Stimulated activated naive CD8-positive, alpha-beta T cell treated with anti-CD3 and anti-CD28 coated beads, Interleukin-15, Interleukin-2, amounts not matched to agents 100 ng/mL and 50 ng/mL, for 24 hours (primary cell): ENCODE results near the gene PTS.
A peak's percentile ranks its signal among the peaks of the same experiment; 100 is the strongest.

Experiments used
- H3K27ac Mint-ChIP-seq: one replicate; pipeline ENCODE4 v1.8.0; 2021; ENCODE audit warnings: mild to moderate bottlenecking, mixed read lengths
- H3K27me3 Mint-ChIP-seq: one replicate; pipeline ENCODE4 v1.8.0; 2021; ENCODE audit warnings: mixed read lengths
- H3K36me3 Mint-ChIP-seq: one replicate; pipeline ENCODE4 v1.8.0; 2021; ENCODE audit warnings: low read depth, mixed read lengths
- H3K4me1 Mint-ChIP-seq: one replicate; pipeline ENCODE4 v1.8.0; 2021; ENCODE audit warnings: low read depth, mixed read lengths
- H3K4me3 Mint-ChIP-seq: one replicate; pipeline ENCODE4 v1.8.0; 2021; ENCODE audit warnings: mild to moderate bottlenecking, mixed read lengths
- H3K9me3 Mint-ChIP-seq: one replicate; pipeline ENCODE4 v1.8.0; 2021; ENCODE audit warnings: mixed read lengths

The PTS gene

DNA sequence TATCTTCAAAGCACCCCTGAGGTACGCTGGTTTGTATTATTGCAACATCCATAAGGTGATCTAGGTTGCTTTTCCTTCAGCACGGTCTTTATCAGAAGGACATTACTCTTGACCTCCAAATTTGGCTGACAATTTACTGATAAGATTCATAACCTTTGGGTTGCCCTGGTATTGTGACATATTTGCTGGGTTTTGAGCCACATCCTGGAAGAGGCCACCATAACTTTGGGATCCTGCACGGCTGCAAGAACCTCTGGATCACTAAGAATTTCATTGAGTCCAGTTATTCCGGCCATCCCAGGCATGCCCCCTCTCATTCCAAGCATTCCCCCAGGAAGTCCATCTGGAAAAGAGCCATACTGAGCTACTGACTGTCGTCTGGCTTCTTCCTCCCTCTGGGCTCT lies 41.0 kb downstream of the PTS start:
- H3K36me3 Mint-ChIP-seq: no peaks in the 10 kb centered on the region
- no peaks in the 10 kb centered on the region for H3K27me3 Mint-ChIP-seq
- no peaks in the 10 kb centered on the region for H3K4me1 Mint-ChIP-seq
- H3K9me3 Mint-ChIP-seq: no peaks in the 10 kb centered on the region
- no peak overlapping the region for H3K27ac Mint-ChIP-seq
- H3K4me3 Mint-ChIP-seq: no peak overlapping the region

GRCh38 chr11:112268406-112268805 lies 42.2 kb downstream of the PTS start:
- no peaks in the 10 kb centered on the region for H3K9me3 Mint-ChIP-seq
- H3K4me1 Mint-ChIP-seq: no peaks in the 10 kb centered on the region
- H3K27me3 Mint-ChIP-seq: no peaks in the 10 kb centered on the region
- H3K4me3 Mint-ChIP-seq: no peak overlapping the region
- no peak overlapping the region for H3K27ac Mint-ChIP-seq
- no peaks in the 10 kb centered on the region for H3K36me3 Mint-ChIP-seq

- Mint-ChIP-seq H3K27me3 (no peaks in the 10 kb centered on the region), H3K4me1 (no peaks in the 10 kb centered on the region), H3K9me3 (no peaks in the 10 kb centered on the region), H3K36me3 (no peaks in the 10 kb centered on the region), H3K4me3 (no peak overlapping the region), H3K27ac (no peak overlapping the region)
Measured at GRCh38 chr11:112269139-112269538, 42.9 kb downstream of the PTS start.

- no peaks in the 10 kb centered on the region for H3K27me3 Mint-ChIP-seq
- H3K36me3 Mint-ChIP-seq: no peaks in the 10 kb centered on the region
- H3K4me1 Mint-ChIP-seq: no peaks in the 10 kb centered on the region
- no peaks in the 10 kb centered on the region for H3K9me3 Mint-ChIP-seq
- no peak overlapping the region for H3K27ac Mint-ChIP-seq
- no peak overlapping the region for H3K4me3 Mint-ChIP-seq
Measured at GRCh38 chr11:112270551-112271180, 44.4 kb downstream of the PTS start.

GRCh38 chr11:112271242-112271641 lies 45.0 kb downstream of the PTS start:
- Mint-ChIP-seq H3K9me3 (no peaks in the 10 kb centered on the region), H3K4me1 (no peaks in the 10 kb centered on the region), H3K27ac (no peak overlapping the region), H3K4me3 (no peak overlapping the region), H3K27me3 (no peaks in the 10 kb centered on the region), H3K36me3 (no peaks in the 10 kb centered on the region)

DNA sequence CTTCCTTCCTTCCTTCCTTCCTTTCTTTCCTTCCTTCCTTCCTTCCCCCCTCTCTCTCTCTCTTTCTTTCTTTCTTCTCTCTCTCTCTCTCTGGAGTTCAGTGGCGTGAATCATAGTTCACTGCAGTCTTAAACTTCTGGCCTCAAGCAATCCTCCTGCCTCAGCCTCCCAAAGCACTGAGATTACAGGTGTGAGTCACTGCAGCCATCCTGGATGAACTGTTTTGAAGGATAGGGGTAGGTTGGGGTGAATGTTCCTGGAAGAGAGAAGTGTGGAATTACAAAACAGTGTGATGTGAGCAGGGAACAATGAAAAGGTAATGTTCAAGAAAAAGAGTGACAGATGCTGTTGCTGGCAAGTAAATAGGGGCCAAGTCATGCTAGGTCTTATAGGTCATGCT lies 46.8 kb downstream of the PTS start:
- Mint-ChIP-seq H3K9me3 (no peaks in the 10 kb centered on the region), H3K36me3 (no peaks in the 10 kb centered on the region), H3K4me3 (no peak overlapping the region), H3K27me3 (no peaks in the 10 kb centered on the region), H3K4me1 (no peaks in the 10 kb centered on the region), H3K27ac (no peak overlapping the region)

DNA sequence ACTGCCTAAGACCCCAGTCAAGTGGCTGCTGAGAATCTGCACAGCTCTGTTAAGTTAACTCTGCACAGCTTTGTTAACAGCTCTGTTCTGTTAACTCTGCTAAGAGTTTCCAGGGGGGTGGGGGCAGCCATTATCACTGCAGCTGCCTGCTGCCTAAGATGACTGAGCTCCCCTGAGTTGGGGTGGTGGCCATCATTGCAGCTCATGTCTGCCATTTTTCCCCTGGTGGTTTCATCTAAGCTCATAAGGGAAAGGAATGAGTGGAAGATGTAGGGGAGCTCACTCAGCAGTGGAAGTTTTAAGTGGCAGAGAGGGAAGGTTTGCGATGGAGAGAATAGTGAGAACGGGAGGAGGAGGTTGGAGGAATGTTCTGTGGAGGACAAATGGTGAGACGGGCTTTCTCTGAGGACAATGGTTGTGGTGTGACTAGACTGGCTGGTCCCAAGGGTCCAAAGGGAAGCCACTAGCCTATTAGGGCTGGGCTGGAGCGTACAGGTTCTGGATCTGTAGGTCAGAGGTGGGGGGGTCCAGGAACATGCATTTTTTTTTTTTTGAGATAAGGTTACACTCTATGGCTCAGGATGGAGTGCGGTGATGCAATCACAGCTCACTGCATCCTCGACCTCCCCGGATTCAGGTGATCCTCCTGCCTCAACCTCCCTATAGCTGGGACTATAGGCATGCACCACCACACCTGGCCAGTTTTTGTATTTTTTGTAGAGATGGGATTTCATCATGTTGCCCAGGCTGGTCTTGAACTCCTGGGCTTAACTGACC lies 48.0 kb downstream of the PTS start:
- no peak overlapping the region for H3K27ac Mint-ChIP-seq
- H3K4me3 Mint-ChIP-seq: no peak overlapping the region
- H3K4me1 Mint-ChIP-seq: no peaks in the 10 kb centered on the region
- no peaks in the 10 kb centered on the region for H3K27me3 Mint-ChIP-seq
- no peaks in the 10 kb centered on the region for H3K9me3 Mint-ChIP-seq
- no peaks in the 10 kb centered on the region for H3K36me3 Mint-ChIP-seq

DNA sequence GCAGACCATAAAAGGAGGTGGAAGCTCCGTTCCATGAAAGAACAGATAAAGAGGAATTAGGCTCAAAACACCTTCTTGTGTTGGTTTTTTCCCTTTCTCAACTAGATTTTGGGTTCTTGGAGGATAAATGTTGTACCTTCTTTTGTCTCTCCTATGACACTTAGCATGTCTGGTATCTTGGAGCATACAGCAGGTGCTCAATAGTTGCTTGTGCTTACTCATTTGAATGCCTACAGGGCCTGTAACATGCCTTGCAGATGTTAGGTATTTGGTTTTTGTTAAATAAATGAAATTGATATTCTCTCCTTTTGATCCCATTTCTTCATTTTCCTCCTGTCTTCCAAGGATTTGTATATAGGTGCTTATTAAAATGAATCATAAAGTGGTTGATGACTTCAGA lies 50.8 kb downstream of the PTS start:
- Mint-ChIP-seq H3K27ac (no peak overlapping the region), H3K4me3 (no peak overlapping the region), H3K4me1 (peaks cover 9% of the 10 kb centered on the region), H3K27me3 (no peaks in the 10 kb centered on the region), H3K36me3 (no peaks in the 10 kb centered on the region), H3K9me3 (no peaks in the 10 kb centered on the region)

GRCh38 chr11:112277941-112278340 lies 51.7 kb downstream of the PTS start:
- Mint-ChIP-seq H3K36me3 (no peaks in the 10 kb centered on the region), H3K4me1 (peaks cover 9% of the 10 kb centered on the region), H3K27me3 (no peaks in the 10 kb centered on the region), H3K9me3 (no peaks in the 10 kb centered on the region), H3K4me3 (no peak overlapping the region), H3K27ac (no peak overlapping the region)

GRCh38 chr11:112278803-112279202 lies 52.6 kb downstream of the PTS start:
- H3K4me3 Mint-ChIP-seq: no peak overlapping the region
- H3K9me3 Mint-ChIP-seq: no peaks in the 10 kb centered on the region
- H3K4me1 Mint-ChIP-seq: peaks cover 9% of the 10 kb centered on the region
- H3K27me3 Mint-ChIP-seq: no peaks in the 10 kb centered on the region
- no peaks in the 10 kb centered on the region for H3K36me3 Mint-ChIP-seq
- no peak overlapping the region for H3K27ac Mint-ChIP-seq

- Mint-ChIP-seq H3K27me3 (no peaks in the 10 kb centered on the region), H3K27ac (no peak overlapping the region), H3K4me1 (peaks cover 9% of the 10 kb centered on the region), H3K4me3 (peak overlapping the region; percentile 85), H3K36me3 (no peaks in the 10 kb centered on the region), H3K9me3 (no peaks in the 10 kb centered on the region)
Measured at GRCh38 chr11:112279901-112280267, 53.7 kb downstream of the PTS start.

- H3K36me3 Mint-ChIP-seq: no peaks in the 10 kb centered on the region
- H3K27me3 Mint-ChIP-seq: no peaks in the 10 kb centered on the region
- H3K4me3 Mint-ChIP-seq: peak overlapping the region; percentile 85
- no peaks in the 10 kb centered on the region for H3K9me3 Mint-ChIP-seq
- peaks cover 9% of the 10 kb centered on the region for H3K4me1 Mint-ChIP-seq
- no peak overlapping the region for H3K27ac Mint-ChIP-seq
Measured at GRCh38 chr11:112280268-112281126, 54.3 kb downstream of the PTS start.

DNA sequence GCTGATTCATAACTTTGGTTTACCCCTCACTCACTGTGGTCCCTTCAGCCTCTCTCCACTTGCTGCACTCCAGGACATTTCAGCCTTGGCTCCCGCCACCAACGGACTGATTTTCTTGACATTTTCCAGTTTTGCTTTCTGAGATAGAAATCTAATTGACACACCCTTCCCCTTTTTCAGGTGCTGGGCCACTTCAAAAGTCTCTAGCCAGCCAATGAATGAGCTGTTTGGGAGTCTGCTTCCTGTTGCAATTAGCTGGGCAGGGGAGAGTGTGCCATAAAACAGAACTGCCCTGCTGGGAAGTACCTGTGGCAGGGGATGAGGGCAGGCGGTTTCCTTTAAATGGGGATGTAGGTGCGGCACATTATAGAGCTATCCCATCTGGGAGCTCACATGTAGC lies 55.5 kb downstream of the PTS start:
- Mint-ChIP-seq H3K4me3 (no peak overlapping the region), H3K36me3 (no peaks in the 10 kb centered on the region), H3K27me3 (no peaks in the 10 kb centered on the region), H3K4me1 (peaks cover 9% of the 10 kb centered on the region), H3K9me3 (no peaks in the 10 kb centered on the region), H3K27ac (no peak overlapping the region)
